C4-2B (cell line): ENCODE results near the gene CCDC40.

ENCODE experiments used
- H3K27ac ChIP-seq: fragments of 450-650 bp; 2 replicates; pipeline ENCODE4 v1.5.1; 2017
- CTCF ChIP-seq: fragments of 450-650 bp; conservative IDR thresholded peaks from 2 replicates; pipeline ENCODE4 v1.5.1; 2017; ENCODE audit warnings: mild to moderate bottlenecking
- ZFX ChIP-seq: fragments of 450-650 bp; IDR thresholded peaks from 2 replicates; pipeline ENCODE4 v1.6.1; 2017

CCDC40 gene

DNA sequence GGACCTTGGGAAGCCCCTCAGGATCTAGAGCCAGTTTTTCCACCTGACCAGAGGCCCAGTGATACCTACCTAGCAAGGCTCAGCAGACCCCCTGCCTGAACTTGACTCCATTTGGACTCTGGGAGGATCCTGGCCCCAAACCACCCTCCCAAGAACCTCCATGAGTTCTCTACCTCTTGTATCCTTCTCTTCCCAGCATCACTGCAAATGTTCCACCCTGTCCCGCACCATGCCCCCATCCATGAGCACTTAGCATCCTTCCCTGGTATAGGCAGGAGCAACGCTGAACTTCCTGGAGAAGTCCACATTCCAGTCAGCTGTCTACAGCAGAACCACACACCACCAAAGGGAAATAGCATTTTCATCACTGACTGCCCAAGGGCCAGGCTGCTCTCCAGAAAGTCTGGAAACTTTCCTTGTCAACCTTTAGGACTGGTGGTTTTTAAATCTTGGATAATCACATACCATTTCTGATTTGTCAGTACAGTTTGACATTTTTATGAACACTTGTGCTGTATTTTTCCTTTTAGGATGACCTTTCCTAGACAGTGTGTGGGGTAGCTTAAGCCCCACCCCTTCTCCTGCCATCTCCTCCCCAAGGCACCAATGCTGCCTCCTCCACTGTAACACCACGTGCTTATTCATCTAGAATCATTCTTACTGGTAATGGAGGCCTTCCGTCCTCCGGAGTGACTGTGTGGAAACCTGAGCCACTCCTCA is 96.6 kb downstream of the CCDC40 start:
- TF ChIP-seq ZFX (no peak), CTCF (no peak)
- H3K27ac ChIP-seq, result peak overlapping the region; percentile 1

- H3K27ac ChIP-seq, result peak overlapping the region; percentile 1; the same call in 1 of the 2 replicates
- no peak for TF ChIP-seq CTCF
- no peak for TF ChIP-seq ZFX
Observed at GRCh38 chr17:80133626-80133970, 97.2 kb downstream of the CCDC40 start.

DNA sequence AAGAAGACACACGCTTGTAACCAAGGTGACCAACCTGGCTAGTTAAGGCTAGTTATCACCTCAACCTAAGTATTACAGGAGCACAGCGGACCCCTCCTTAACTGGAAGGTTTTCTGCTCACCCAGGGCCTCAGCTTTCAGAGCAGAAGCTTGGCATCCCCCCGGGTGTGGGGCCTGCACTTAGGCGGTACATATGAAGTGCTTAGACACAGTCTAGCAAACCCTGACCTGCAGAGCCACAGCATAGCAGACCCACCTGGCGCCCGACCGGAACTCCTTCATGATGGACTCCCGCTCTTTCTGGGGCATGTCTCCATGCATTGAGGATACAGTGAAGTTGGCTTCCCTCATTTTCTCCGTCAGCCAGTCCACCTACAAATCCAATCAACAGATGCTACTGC is 100.7 kb downstream of the CCDC40 start:
- TF ChIP-seq CTCF, result no peak
- no peak for TF ChIP-seq ZFX

DNA sequence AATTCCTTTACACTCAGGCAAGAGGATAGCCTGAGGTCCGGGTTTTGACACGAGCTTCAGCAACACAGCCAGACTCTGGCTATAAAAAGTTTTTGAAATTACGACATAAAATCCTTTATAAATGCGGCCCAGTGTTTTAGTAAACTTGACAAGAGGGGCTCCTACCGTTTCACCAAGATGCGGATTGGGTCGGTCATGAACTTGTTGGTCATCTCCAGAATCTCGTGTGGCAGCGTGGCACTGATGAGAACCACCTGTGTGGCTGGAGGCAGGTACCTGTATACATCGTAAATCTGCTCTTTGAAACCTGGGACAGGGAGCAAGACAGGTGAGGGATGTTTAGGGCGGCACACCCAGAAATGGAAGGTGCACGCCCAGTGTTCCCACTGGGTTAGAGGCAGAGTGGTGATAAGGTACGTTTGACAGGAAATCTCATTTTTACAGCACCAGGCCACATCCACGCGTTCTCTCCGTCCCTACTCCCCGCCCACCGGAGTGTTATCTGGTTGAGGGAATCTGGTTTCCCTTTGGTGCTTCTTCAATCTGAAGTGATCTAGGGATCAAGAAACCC is 102.5 kb downstream of the CCDC40 start:
- no peak for TF ChIP-seq ZFX
- TF ChIP-seq CTCF, result no peak
- H3K27ac ChIP-seq, result no peak overlapping the region

More for the DNA sequence above, 100.7 kb downstream of the CCDC40 start:
- H3K27ac ChIP-seq, result no peak overlapping the region

GRCh38 chr17:80141463-80142165 is 105.2 kb downstream of the CCDC40 start:
- no peak overlapping the region for H3K27ac ChIP-seq
- TF ChIP-seq ZFX, result no peak
- no peak for TF ChIP-seq CTCF

GRCh38 chr17:80142929-80143328 is 106.5 kb downstream of the CCDC40 start:
- TF ChIP-seq CTCF, result no peak
- no peak for TF ChIP-seq ZFX
- H3K27ac ChIP-seq, result no peak overlapping the region
